Keratinocyte (primary cell): ENCODE measurements around the gene EGLN3. TPM values are rescaled to one million over a fixed set of nuclear protein-coding genes. Genes with fewer than 3 reads are reported as not detected.

Source experiments
- DNase-seq: peaks from one replicate; pipeline ENCODE4 v3.0.0-alpha.2; 2011; ENCODE audit warnings: low read depth, missing footprints, low spot score
- FAIRE-seq: peaks from 2 replicates; lab custom pipeline; 2011; peaks lifted over from hg19 to GRCh38; lab: Jason Lieb, UNC
- H2AFZ ChIP-seq: 2 replicates; pipeline ENCODE4 v1.6.0; 2012; ENCODE audit warnings: low read length, control low read depth, inconsistent platforms; ENCODE audit not compliant: control insufficient read depth
- H3K27ac ChIP-seq: 2 replicates; pipeline ENCODE4 v1.5.1; 2011; ENCODE audit warnings: low read length; ENCODE audit not compliant: control insufficient read depth, insufficient read depth
- H3K27me3 ChIP-seq: 3 replicates; pipeline ENCODE4 v1.6.0; 2011; ENCODE audit warnings: low read length; ENCODE audit not compliant: control insufficient read depth, insufficient read depth; ENCODE audit errors: extremely low read depth
- H3K36me3 ChIP-seq, 2 experiments: 2 replicates in 1 of 2; 3 replicates in 1 of 2; pipeline ENCODE4 v1.5.1; 2011; ENCODE audit warnings: low read length in 2 of 2, mild to moderate bottlenecking in 1 of 2; ENCODE audit not compliant: control insufficient read depth in 2 of 2, insufficient read depth in 2 of 2; ENCODE audit errors: extremely low read depth in 1 of 2
- H3K4me1 ChIP-seq: 3 replicates; pipeline ENCODE4 v1.5.1; 2011; ENCODE audit warnings: low read length; ENCODE audit not compliant: control insufficient read depth, insufficient read depth; ENCODE audit errors: extremely low read depth
- H3K4me2 ChIP-seq: 3 replicates; pipeline ENCODE4 v1.6.0; 2011; ENCODE audit warnings: low read depth, low read length; ENCODE audit not compliant: control insufficient read depth, insufficient read depth; ENCODE audit errors: extremely low read depth
- H3K4me3 ChIP-seq, 3 experiments: fragments of 200-600 bp in 1 of 3; sonication (generic) in 1 of 3; 2 replicates in 2 of 3; 3 replicates in 1 of 3; pipeline ENCODE4 v1.5.1; 2011 to 2016; ENCODE audit warnings: low read length in 3 of 3, mild to moderate bottlenecking in 3 of 3, control low read depth in 2 of 3, inconsistent platforms in 1 of 3, low read depth in 1 of 3, mixed read lengths in 1 of 3, mixed run types in 1 of 3, moderate library complexity in 1 of 3; ENCODE audit not compliant: control insufficient read depth in 2 of 3, insufficient read depth in 2 of 3; ENCODE audit errors: extremely low read depth in 1 of 3
- H3K79me2 ChIP-seq: 2 replicates; pipeline ENCODE4 v1.6.0; 2012; ENCODE audit warnings: low read length; ENCODE audit not compliant: control insufficient read depth, insufficient read depth
- H3K9ac ChIP-seq: 3 replicates; pipeline ENCODE4 v1.6.0; 2011; ENCODE audit warnings: low read length; ENCODE audit not compliant: control insufficient read depth, insufficient read depth; ENCODE audit errors: extremely low read depth
- H3K9me1 ChIP-seq: 3 replicates; pipeline ENCODE4 v1.6.0; 2011; ENCODE audit warnings: low read length; ENCODE audit not compliant: control insufficient read depth, insufficient read depth; ENCODE audit errors: extremely low read depth
- H3K9me3 ChIP-seq: 2 replicates; pipeline ENCODE4 v1.5.1; 2012; ENCODE audit warnings: low read depth, low read length; ENCODE audit not compliant: control insufficient read depth
- H4K20me1 ChIP-seq: 3 replicates; pipeline ENCODE4 v1.6.0; 2011; ENCODE audit warnings: low read length; ENCODE audit not compliant: control insufficient read depth, insufficient read depth; ENCODE audit errors: extremely low read depth
- EZH2 ChIP-seq: IDR thresholded peaks from one replicate; pipeline ENCODE4 v1.6.1; 2012; ENCODE audit warnings: inconsistent platforms, mild to moderate bottlenecking, low read length, moderate library complexity
- dilution Hi-C: fragments of 300-500 bp; cut with MboI; formaldehyde crosslinking; loops from one replicate; pipeline ENCODE4 v1.7.0; 2020; ENCODE audit warnings: low sequenced_read_pairs; ENCODE audit not compliant: extremely low pct_ligation_motif_present
- polyA plus RNA-seq, 5 experiments: library from polyadenylated mRNA; depleted of rRNA in 3 of 5; stranded (reverse) in 3 of 5; stranded (forward) in 1 of 5; unstranded in 1 of 5; fragments of >200 nt; gene quantifications; 1 replicate in 1 of 5; 2 replicates in 3 of 5; 3 replicates in 1 of 5; pipeline versions ENCODE4 v1.2.1 to v1.2.3, GENCODE V29; 2011 to 2012; ENCODE audit warnings: missing spikeins in 2 of 5, low read depth in 1 of 5, low replicate concordance in 1 of 5
- TF ChIP-seq, protein P1 (sequence below), 3 experiments: IDR thresholded peaks in 1 of 3; conservative IDR thresholded peaks in 1 of 3; optimal IDR thresholded peaks in 1 of 3; 2 replicates in 2 of 3; 3 replicates in 1 of 3; pipeline versions ENCODE3 to v1.5.1; 2011; ENCODE audit warnings: low read length in 3 of 3, mild to moderate bottlenecking in 3 of 3, moderate library complexity in 2 of 3, control low read depth in 1 of 3, inconsistent platforms in 1 of 3; ENCODE audit not compliant: insufficient read depth in 2 of 3; ENCODE audit errors: extremely low read depth in 1 of 3

EGLN3 gene
- polyA plus RNA-seq, 1 donor (not counting 4 experiments of a cell fraction or from before 2014, with no cell fraction given), result 9.3 TPM

DNA sequence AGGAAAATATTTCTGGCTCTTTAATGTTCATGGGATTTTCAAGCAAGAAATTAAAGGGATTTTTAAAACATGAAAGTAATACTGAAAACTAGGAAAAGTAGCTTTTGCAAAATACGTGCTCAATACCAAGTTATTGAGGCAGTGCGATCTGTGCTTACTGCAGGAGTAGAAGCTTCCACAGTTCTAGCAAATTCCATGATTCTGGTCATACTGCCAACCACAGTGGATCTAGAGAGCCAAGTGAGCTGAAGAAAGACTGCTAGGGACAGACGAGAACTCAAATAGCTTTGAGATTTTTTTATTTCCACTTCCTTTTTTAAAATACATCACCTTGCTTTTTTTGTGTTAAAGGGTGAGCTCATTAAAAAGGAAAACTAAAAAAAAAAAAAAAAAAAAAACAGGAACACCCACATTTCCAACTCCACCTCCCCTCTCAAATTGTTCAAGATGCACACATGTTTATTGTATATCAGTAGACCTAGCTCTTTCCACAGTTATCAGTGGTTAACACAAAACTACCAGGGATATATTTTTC is 26.2 kb downstream of the EGLN3 start:
- FAIRE-seq (no peak), DNase-seq (no peak)
- H3K9ac ChIP-seq, result no peak overlapping the region
- no peak overlapping the region for H2AFZ ChIP-seq
- no peak overlapping the region for H3K4me2 ChIP-seq
- no peak overlapping the region for H3K4me3 ChIP-seq
- H4K20me1 ChIP-seq, result no peaks in the 10 kb centered on the region
- H3K4me1 ChIP-seq, result no peaks in the 10 kb centered on the region
- dilution Hi-C loops, result no loop called here
- no peaks in the 10 kb centered on the region for H3K79me2 ChIP-seq
- no peaks in the 10 kb centered on the region for H3K9me1 ChIP-seq
- no peaks in the 10 kb centered on the region for H3K27me3 ChIP-seq
- no peaks in the 10 kb centered on the region for H3K36me3 ChIP-seq
- H3K27ac ChIP-seq, result no peak overlapping the region
- no peak for TF ChIP-seq EZH2
- TF ChIP-seq, protein P1, sequence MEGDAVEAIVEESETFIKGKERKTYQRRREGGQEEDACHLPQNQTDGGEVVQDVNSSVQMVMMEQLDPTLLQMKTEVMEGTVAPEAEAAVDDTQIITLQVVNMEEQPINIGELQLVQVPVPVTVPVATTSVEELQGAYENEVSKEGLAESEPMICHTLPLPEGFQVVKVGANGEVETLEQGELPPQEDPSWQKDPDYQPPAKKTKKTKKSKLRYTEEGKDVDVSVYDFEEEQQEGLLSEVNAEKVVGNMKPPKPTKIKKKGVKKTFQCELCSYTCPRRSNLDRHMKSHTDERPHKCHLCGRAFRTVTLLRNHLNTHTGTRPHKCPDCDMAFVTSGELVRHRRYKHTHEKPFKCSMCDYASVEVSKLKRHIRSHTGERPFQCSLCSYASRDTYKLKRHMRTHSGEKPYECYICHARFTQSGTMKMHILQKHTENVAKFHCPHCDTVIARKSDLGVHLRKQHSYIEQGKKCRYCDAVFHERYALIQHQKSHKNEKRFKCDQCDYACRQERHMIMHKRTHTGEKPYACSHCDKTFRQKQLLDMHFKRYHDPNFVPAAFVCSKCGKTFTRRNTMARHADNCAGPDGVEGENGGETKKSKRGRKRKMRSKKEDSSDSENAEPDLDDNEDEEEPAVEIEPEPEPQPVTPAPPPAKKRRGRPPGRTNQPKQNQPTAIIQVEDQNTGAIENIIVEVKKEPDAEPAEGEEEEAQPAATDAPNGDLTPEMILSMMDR (optimal IDR thresholded peaks at IDR 0.05 in 1 of 3, IDR thresholded peaks at IDR 0.05 in 1 of 3, conservative IDR thresholded peaks at IDR 0.05 in 1 of 3; ENCODE audit: extremely low read depth in 1 of 3, insufficient read depth in 2 of 3, low read length in 3 of 3), result no peak
- H3K9me3 ChIP-seq, result no peaks in the 10 kb centered on the region

DNA sequence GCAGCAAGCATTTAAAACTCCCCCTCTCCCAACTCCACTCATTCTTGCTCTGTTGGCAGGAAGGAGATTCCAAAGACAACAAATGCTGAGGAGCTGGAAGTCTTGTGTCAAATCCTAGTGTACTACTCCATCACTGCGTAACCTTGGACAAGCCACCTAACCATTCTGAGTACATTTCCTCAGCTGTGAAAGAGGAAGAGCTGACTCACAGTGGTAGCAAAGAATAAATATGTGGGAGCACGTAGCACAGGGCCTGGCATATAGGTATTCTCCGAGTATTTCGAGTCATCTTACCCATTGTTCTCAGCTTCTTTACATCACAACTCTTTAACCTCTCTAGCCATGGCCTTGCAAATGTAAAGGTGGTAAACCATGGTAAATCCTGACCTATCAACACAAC is 28.7 kb downstream of the EGLN3 start:
- no peak overlapping the region for H2AFZ ChIP-seq
- H3K9me1 ChIP-seq, result no peaks in the 10 kb centered on the region
- H3K79me2 ChIP-seq, result no peaks in the 10 kb centered on the region
- peaks cover under 1% of the 10 kb centered on the region for H3K4me1 ChIP-seq
- H3K27me3 ChIP-seq, result no peaks in the 10 kb centered on the region
- H3K4me3 ChIP-seq, result no peak overlapping the region
- TF ChIP-seq EZH2, result no peak
- TF ChIP-seq, protein P1 (optimal IDR thresholded peaks at IDR 0.05 in 1 of 3, IDR thresholded peaks at IDR 0.05 in 1 of 3, conservative IDR thresholded peaks at IDR 0.05 in 1 of 3; ENCODE audit: extremely low read depth in 1 of 3, insufficient read depth in 2 of 3, low read length in 3 of 3), result no peak
- FAIRE-seq (no peak), DNase-seq (no peak)
- H4K20me1 ChIP-seq, result no peaks in the 10 kb centered on the region
- no peak overlapping the region for H3K9ac ChIP-seq
- no peak overlapping the region for H3K27ac ChIP-seq
- dilution Hi-C loops, result no loop called here
- H3K9me3 ChIP-seq, result no peaks in the 10 kb centered on the region
- H3K4me2 ChIP-seq, result no peak overlapping the region
- H3K36me3 ChIP-seq, result no peaks in the 10 kb centered on the region
